Uterus (tissue), 4 donors: ENCODE results near the gene CFAP61. TPM values are rescaled to one million over a fixed set of nuclear protein-coding genes. Genes with fewer than 3 reads are reported as not detected.

Experiments
- DNase-seq, 2 donors: peaks; one replicate each; pipeline ENCODE4 v3.0.0-alpha.2; 2019 to 2020
- H3K27ac ChIP-seq, 2 donors: fragments of 200-600 bp; sonication (generic); 1 replicate in 1 of 2; 2 replicates in 1 of 2; pipeline ENCODE4 v1.5.1; 2016 to 2018
- H3K27me3 ChIP-seq, 2 donors: fragments of 200-600 bp; sonication (generic); one replicate each; pipeline ENCODE4 v1.5.1; 2018 to 2019; ENCODE audit warnings: control low read depth in 1 of 2
- H3K36me3 ChIP-seq, 2 donors: fragments of 200-600 bp; sonication (generic); one replicate each; pipeline ENCODE4 v1.5.1; 2019; ENCODE audit warnings: control low read depth in 1 of 2
- H3K4me1 ChIP-seq, 2 donors: fragments of 200-600 bp; sonication (generic); one replicate each; pipeline ENCODE4 v1.5.1; 2018 to 2019; ENCODE audit warnings: control low read depth in 1 of 2
- H3K4me3 ChIP-seq, 2 donors: fragments of 200-600 bp; sonication (generic); 1 replicate in 1 of 2; 2 replicates in 1 of 2; pipeline ENCODE4 v1.5.1; 2018 to 2019; ENCODE audit warnings: mild to moderate bottlenecking in 1 of 2
- H3K9me3 ChIP-seq, 2 donors: fragments of 200-600 bp; sonication (generic); one replicate each; pipeline ENCODE4 v1.5.1; 2019; ENCODE audit warnings: control low read depth in 1 of 2
- CTCF ChIP-seq, 4 experiments: fragments of 200-600 bp in 2 of 4; fragments of 450-650 bp in 2 of 4; sonication (generic) in 2 of 4; IDR thresholded peaks; one replicate each; pipeline ENCODE4 v1.5.1; 2016 to 2019; ENCODE audit warnings: antibody characterized with exemption in 4 of 4, mild to moderate bottlenecking in 2 of 4, moderate library complexity in 1 of 4
- POLR2A ChIP-seq, 2 donors: fragments of 450-650 bp; IDR thresholded peaks; one replicate each; pipeline ENCODE4 v1.6.1; 2016; ENCODE audit warnings: antibody characterized with exemption in 2 of 2, mild to moderate bottlenecking in 1 of 2, moderate library complexity in 1 of 2
- intact Hi-C: fragments of 100-400 bp; cut with DNase I; formaldehyde crosslinking; loops from one replicate; pipeline ENCODE4 v1.15.1; 2023; ENCODE audit warnings: low total_unique reads
- total RNA-seq, 4 donors: library from RNA; depleted of rRNA in 3 of 4; stranded (reverse); fragments of >200 nt in 3 of 4; gene quantifications; one replicate each; pipeline versions ENCODE4 v1.1.0 to v1.2.4, GENCODE V29; 2014 to 2023
- donor health status: DM: yes; HTN: yes; CAD: no.

CFAP61 gene
- total RNA-seq, 4 donors from 2014 or later, result 3.0 to 8.2 (median 7.5) TPM; not detected in 1

GRCh38 chr20:20021835-20022234 lies 30.5 kb upstream of the CFAP61 start:
- H3K27ac ChIP-seq, result peak overlapping the region; percentile 1 to 35
- no peaks in the 10 kb centered on the region for H3K9me3 ChIP-seq
- H3K27me3 ChIP-seq, result no peaks in the 10 kb centered on the region
- TF ChIP-seq CTCF (IDR thresholded peaks at IDR 0.05), result no peak
- TF ChIP-seq POLR2A (IDR thresholded peaks at IDR 0.05), result no peak
- intact Hi-C loops, result no loop called here
- no peak for DNase-seq
- no peaks in the 10 kb centered on the region for H3K36me3 ChIP-seq
- peaks cover 3% of the 10 kb centered on the region in 2 donors for H3K4me1 ChIP-seq
- H3K4me3 ChIP-seq, result no peak overlapping the region

GRCh38 chr20:20022498-20022897 lies 29.8 kb upstream of the CFAP61 start:
- Histone ChIP-seq H3K27ac (peak overlapping the region in 1 of 2 donors; percentile 35), H3K4me1 (peaks cover 3% of the 10 kb centered on the region in 2 donors), H3K36me3 (no peaks in the 10 kb centered on the region), H3K4me3 (no peak overlapping the region), H3K27me3 (no peaks in the 10 kb centered on the region), H3K9me3 (no peaks in the 10 kb centered on the region)
- intact Hi-C loops, result no loop called here
- no peak for DNase-seq
- TF ChIP-seq POLR2A (IDR thresholded peaks at IDR 0.05) (no peak), CTCF (IDR thresholded peaks at IDR 0.05) (no peak)

GRCh38 chr20:20023395-20023794 lies 28.9 kb upstream of the CFAP61 start:
- no peaks in the 10 kb centered on the region for H3K27me3 ChIP-seq
- intact Hi-C loops, result no loop called here
- no peak overlapping the region for H3K4me3 ChIP-seq
- no peaks in the 10 kb centered on the region for H3K9me3 ChIP-seq
- DNase-seq, result no peak
- no peak overlapping the region for H3K27ac ChIP-seq
- TF ChIP-seq POLR2A (IDR thresholded peaks at IDR 0.05) (no peak), CTCF (IDR thresholded peaks at IDR 0.05) (no peak)
- peaks cover under 1 to 3% of the 10 kb centered on the region in 2 donors for H3K4me1 ChIP-seq
- H3K36me3 ChIP-seq, result no peaks in the 10 kb centered on the region

- Histone ChIP-seq H3K4me3 (no peak overlapping the region), H3K36me3 (no peaks in the 10 kb centered on the region), H3K4me1 (peaks cover 0 to under 1% of the 10 kb centered on the region in 2 donors), H3K27me3 (no peaks in the 10 kb centered on the region), H3K27ac (no peak overlapping the region), H3K9me3 (no peaks in the 10 kb centered on the region)
- DNase-seq, result no peak
- no peak for TF ChIP-seq CTCF (IDR thresholded peaks at IDR 0.05)
- TF ChIP-seq POLR2A (IDR thresholded peaks at IDR 0.05), result no peak
- intact Hi-C loops, result no loop called here
Measured at GRCh38 chr20:20024942-20025341, 27.4 kb upstream of the CFAP61 start.

GRCh38 chr20:20027284-20027683 lies 25.0 kb upstream of the CFAP61 start:
- DNase-seq, result no peak
- no peak overlapping the region for H3K27ac ChIP-seq
- intact Hi-C loops, result no loop called here
- no peak overlapping the region for H3K4me3 ChIP-seq
- H3K4me1 ChIP-seq, result no peaks in the 10 kb centered on the region
- no peaks in the 10 kb centered on the region for H3K36me3 ChIP-seq
- H3K27me3 ChIP-seq, result no peaks in the 10 kb centered on the region
- TF ChIP-seq CTCF (IDR thresholded peaks at IDR 0.05), result no peak
- no peak for TF ChIP-seq POLR2A (IDR thresholded peaks at IDR 0.05)
- no peaks in the 10 kb centered on the region for H3K9me3 ChIP-seq
